ENCODE data around the gene ZNF526.

- TF ChIP-seq TAF1 (IDR thresholded peaks at IDR 0.05; ENCODE audit: borderline replicate concordance, insufficient read depth, low read length) (no peak), POLR2AphosphoS5 (IDR thresholded peaks at IDR 0.05; ENCODE audit: low read depth, low read length) (no peak), SIN3A (IDR thresholded peaks at IDR 0.05; ENCODE audit: borderline replicate concordance, insufficient read depth, low read length) (no peak), REST (IDR thresholded peaks at IDR 0.05; ENCODE audit: insufficient read depth in 1 of 2, low read depth in 2 of 2, low read length in 2 of 2) (no peak), FOXP2 (optimal IDR thresholded peaks at IDR 0.05; ENCODE audit: borderline replicate concordance, extremely low read depth, extremely low read length, insufficient read depth) (no peak)
These were observed 41.1 kb upstream of the ZNF526 start for GRCh38 chr19:42178791-42179674.

Measured in PFSK-1 (cell line).